Epithelial cell of proximal tubule (primary cell): ENCODE measurements around the gene GPBP1. TPM values are rescaled to one million over a fixed set of nuclear protein-coding genes. Genes with fewer than 3 reads are reported as not detected.

Source experiments
- DNase-seq: peaks from one replicate; pipeline ENCODE4 v3.0.0-alpha.2; 2011; ENCODE audit warnings: low read depth
- H3K4me3 ChIP-seq: 2 replicates; pipeline ENCODE4 v1.5.1; 2011; ENCODE audit warnings: low read depth, mild to moderate bottlenecking, low read length
- CTCF ChIP-seq: conservative IDR thresholded peaks from 2 replicates; pipeline ENCODE4 v1.5.1; 2012; ENCODE audit warnings: low read depth, mild to moderate bottlenecking, low read length
- total RNA-seq: library from RNA; depleted of rRNA; stranded (reverse); fragments of >200 nt; gene quantifications from 2 replicates; pipeline ENCODE4 v1.2.3, GENCODE V29; 2015

GPBP1 gene
- total RNA-seq, 1 donor from 2014 or later = 41.1 TPM

DNA sequence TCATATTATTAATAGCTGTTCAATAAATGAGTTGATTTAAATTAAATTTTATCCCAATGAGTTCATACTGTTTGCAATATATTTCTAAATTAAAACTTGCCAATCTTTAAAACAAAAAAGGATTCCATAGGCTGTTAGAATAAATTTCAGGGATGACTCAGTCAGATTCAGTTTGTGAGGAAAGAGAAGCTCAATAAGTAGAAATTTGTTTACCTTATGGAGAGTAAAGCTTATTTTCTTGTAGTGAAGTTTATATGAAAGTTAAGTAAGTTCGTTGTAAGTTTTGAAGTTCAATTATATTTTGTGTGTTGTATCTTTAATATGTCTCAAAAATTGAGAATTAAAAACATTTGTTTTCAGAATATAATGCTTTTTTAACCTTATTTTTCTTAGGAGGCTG is 29.0 kb downstream of the GPBP1 start:
- no peak for DNase-seq
- H3K4me3 ChIP-seq = no peak overlapping the region
- TF ChIP-seq CTCF = no peak

- DNase-seq = no peak
- H3K4me3 ChIP-seq = no peak overlapping the region
- TF ChIP-seq CTCF = no peak
Observed at GRCh38 chr5:57207007-57207653, 33.3 kb downstream of the GPBP1 start.

GRCh38 chr5:57207681-57208080 is 33.8 kb downstream of the GPBP1 start:
- no peak for TF ChIP-seq CTCF
- no peak for DNase-seq
- no peak overlapping the region for H3K4me3 ChIP-seq

GRCh38 chr5:57209316-57210040 is 35.6 kb downstream of the GPBP1 start:
- no peak overlapping the region for H3K4me3 ChIP-seq
- DNase-seq = no peak
- no peak for TF ChIP-seq CTCF

GRCh38 chr5:57210633-57211032 is 36.8 kb downstream of the GPBP1 start:
- DNase-seq = no peak
- no peak overlapping the region for H3K4me3 ChIP-seq
- TF ChIP-seq CTCF = no peak

- DNase-seq = no peak
- no peak overlapping the region for H3K4me3 ChIP-seq
- no peak for TF ChIP-seq CTCF
Observed at GRCh38 chr5:57211039-57211438, 37.2 kb downstream of the GPBP1 start.
